DMS153 treated with DMSO at 0.1 percent for 48 hours (cell line): Measurements from ENCODE around the gene PTPRN2.
"Not testable (repeated sequence)": the region's sequence is repeated elsewhere in the genome, so short reads cannot be mapped to it uniquely, and the experiment has no call there.

Source experiments
- DNase-seq: peaks from one replicate; lab custom pipeline; 2025; ENCODE audit not compliant: unreplicated experiment; lab: John Stamatoyannopoulos, UW

The PTPRN2 gene

GRCh38 chr7:158262284-158263109, 325.1 kb downstream of the PTPRN2 start:
- no peak for DNase-seq

DNA sequence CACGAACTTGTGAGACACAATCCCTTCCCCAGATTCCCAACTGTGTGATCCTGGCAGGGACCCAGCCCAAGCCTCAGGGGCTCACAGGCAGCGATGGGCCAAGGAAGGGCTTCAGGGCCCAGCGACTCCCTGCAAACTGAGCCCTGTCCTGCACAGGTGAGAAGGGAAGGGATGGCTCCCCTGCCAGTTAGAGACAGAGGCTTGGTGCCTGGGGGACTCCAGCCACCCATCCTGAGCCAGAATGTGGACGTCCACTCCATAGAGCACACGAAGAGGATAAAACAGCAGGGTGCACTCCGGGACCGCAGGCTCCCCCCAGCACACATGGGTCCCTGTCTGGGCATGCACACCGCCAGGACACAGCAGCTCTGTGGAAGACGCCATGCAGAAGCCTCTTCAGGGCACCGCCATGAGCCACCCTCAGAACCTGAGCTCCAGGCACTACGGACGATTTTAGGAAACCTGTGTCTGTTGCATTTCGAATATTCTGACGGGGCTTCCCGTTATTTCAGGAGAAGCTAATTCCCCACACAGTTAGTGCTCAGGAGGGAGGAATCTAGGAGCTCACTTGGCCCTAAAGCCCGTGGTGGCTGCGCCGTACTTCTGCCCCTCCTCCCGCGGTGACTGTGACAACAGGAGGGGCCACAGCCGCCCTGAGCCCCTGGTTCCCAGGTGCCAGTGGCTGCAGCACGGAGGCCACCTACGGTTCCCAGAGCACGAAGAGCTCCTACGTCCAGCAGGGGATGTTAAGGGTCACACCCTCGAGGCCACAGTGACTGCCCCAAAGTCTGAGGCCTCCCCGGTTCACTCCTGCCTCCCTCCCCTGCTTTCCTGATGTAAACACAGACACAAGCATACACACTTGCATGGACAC, 326.0 kb downstream of the PTPRN2 start:
- DNase-seq = no peak

- DNase-seq = no peak
These were observed 326.9 kb downstream of the PTPRN2 start for GRCh38 chr7:158260567-158261361.

DNA sequence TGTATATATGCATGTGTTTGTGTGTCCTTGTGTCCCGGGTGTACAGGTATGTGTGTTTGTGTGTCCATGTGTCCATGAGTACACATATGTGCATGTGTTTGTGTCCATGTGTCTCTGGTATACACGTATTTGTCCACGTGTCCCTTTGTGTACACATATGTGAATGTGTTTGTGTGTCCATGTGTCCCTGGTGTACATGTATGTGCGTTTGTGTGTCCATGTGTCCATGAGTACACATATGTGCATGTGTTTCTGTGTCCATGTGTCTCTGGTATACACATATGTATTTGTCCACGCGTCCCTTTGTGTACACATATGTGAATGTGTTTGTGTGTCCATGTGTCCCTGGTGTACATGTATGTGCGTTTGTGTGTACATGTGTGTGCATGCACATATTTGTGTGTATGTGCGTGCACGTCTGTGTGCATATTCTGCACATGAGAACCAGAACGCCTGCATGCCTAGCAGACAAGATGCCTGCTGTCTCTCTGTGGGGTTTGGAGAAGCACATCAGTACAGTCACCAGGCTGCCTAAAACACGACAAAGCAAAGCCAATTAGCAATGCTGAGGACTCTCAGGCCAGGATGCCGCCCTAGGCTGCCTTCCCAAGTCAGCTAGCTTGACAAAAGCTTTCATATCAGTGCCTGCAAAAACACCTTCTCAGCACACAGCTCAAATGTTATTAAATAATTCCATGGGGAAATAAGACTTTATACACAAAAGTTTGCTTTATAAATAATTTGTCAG, 327.8 kb downstream of the PTPRN2 start:
- no peak for DNase-seq

DNA sequence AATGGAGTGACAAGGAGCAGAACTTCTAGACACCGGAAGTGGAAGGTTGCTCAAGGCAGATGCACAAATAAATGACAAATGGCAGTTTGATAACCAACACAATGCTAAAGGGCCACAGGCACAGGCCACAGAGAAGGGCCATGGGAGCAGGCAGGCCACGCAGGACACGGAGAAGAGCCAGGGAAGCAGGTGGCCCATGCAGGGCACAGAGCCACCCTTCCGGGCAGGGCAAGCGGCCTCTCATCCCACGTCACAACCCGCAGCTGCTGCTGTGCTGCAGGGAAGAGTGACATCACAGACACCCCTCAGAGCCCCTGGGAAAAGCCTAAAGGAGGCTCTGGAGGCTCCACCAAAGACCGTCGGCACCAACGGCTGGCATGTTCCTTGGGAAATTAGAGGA, 328.5 kb downstream of the PTPRN2 start:
- no peak for DNase-seq

GRCh38 chr7:158258411-158259130, 329.1 kb downstream of the PTPRN2 start:
- no peak for DNase-seq

GRCh38 chr7:158257516-158258410, 329.9 kb downstream of the PTPRN2 start:
- no peak for DNase-seq

GRCh38 chr7:158257001-158257400, 330.6 kb downstream of the PTPRN2 start:
- DNase-seq = no peak

GRCh38 chr7:158256091-158256816, 331.4 kb downstream of the PTPRN2 start:
- DNase-seq = no peak

GRCh38 chr7:158255558-158255957, 332.1 kb downstream of the PTPRN2 start:
- no peak for DNase-seq

DNA sequence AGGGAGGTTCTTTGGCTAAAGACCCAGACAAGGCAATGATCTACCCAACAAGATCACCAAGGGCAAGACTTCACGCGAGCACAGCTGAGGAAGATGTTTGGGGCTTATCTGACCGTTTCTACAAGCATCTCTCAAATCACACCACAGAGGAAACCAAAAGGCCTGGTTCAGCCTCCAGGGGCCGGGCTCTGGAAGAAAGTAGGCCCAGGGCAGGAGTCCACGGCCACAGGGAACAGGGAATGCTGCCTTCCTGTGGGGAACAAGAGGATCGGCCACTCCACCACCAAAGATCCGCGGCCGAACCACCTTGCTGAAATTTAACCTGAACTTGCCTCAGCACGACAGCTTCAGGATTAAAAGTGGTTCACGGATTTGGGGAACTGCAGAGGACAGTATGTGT, 332.5 kb downstream of the PTPRN2 start:
- no peak for DNase-seq

- not testable (repeated sequence) for DNase-seq
These were observed 334.0 kb downstream of the PTPRN2 start for GRCh38 chr7:158253670-158254045.

- DNase-seq = no peak
These were observed 334.6 kb downstream of the PTPRN2 start for GRCh38 chr7:158252837-158253669.

DNA sequence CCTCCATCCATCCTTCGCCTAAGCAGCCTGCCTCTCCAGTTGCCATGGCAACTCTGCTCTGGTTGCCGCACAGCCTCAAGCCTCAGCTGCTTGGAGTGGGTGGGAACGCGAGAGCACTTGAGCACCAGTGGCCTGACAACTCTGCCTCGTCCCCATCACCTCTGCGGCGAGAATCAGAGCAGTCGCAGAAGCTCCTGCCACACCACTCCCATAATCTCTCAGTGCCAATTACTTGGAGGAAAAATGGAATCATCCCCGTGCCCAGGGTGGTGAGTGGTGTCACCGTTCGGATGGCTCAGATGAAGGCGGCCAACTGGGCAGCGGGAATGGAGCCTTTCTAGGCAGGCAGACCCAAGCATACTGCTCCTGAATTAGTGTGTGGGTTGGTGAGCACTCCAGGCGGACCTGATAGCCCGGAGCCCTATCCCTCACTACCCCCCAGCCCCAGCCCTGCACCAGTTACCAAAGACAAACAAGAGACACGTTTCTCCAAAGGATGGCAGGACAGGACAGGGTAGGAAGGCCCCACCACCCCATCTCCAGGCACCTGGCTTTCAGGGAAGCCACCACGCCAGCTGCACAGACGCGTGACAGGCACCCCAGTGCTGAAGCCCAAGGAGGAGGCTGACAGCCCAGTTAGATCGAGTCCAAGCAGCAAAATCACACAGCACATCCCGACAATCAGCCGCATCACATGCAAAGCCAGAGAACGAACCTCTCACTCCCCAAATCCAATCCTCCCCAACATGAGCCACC, 335.4 kb downstream of the PTPRN2 start:
- DNase-seq = no peak

DNA sequence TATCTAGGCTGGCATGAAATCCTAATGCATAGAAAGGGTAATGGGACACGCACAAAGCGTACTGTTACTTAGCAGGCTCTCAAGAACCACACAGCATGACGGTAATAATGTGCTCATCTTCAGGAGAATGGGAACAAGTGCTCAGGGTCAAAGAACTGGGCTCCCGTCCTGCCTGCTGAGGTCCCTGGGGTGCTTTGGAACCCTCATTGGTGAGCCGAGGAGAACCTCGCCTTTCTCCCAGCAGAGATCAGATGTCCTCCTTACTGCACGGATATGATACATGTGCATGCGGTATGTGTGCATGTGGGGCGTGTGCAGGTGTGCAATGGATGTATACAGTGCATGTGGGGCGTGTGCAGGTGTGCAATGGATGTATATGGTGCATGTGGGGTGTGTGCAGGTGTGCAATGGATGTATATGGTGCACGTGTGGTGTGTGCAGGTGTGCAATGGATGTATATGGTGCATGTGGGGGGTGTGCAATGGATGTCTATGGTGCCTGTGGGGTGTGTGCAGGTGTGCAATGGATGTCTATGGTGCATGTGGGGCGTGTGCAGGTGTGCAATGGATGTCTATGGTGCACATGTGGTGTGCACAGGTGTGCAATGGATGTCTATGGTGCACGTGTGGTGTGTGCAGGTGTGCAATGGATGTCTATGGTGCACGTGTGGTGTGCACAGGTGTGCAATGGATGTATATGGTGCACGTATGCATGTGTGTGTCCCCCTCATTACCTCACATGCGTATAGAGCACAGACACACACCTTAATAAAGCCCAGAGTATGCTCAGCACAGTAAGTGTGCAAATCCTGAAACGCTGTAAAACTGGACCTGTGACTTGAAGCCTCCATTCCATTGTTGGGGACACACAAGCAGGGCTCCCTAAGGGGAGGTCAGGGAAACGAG, 336.3 kb downstream of the PTPRN2 start:
- no peak for DNase-seq

DNA sequence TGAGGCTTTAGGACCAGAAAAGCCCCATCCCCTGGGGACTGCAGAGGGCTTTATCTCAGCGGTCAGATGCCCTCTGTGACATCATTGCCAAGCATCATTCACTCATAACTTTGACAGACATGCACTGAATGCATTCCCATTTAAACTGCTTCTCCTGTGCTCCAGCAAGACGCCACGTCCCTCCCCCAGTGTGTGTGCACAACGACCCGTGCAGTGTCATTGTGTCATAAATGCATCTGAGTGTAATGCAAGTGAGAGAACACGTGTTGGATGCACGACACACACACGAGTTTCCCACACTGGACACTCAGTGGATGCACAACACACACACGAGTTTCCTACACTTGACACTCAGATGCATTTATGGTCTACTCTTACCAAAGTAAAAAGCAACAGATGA, 337.9 kb downstream of the PTPRN2 start:
- no peak for DNase-seq
